Spleen (tissue), 11 donors: ENCODE results near the gene FARP1. TPM values are rescaled to one million over a fixed set of nuclear protein-coding genes. Genes with fewer than 3 reads are reported as not detected.

Source experiments
- DNase-seq: peaks from one replicate; pipeline ENCODE4 v3.0.0-alpha.2; 2020
- H3K27ac ChIP-seq, 8 donors: fragments of 200-600 bp; sonication (generic) in 7 of 8; 1 replicate in 4 of 8; 2 replicates in 4 of 8; pipeline versions ENCODE4 v1.5.0 to v1.8.0; 2016 to 2021; ENCODE audit warnings: inconsistent platforms in 4 of 8, mild to moderate bottlenecking in 4 of 8, moderate library complexity in 1 of 8
- H3K27me3 ChIP-seq, 7 donors: fragments of 200-600 bp; sonication (generic) in 6 of 7; replicated peaks in 1 of 7; 1 replicate in 4 of 7; 2 replicates in 3 of 7; pipeline versions ENCODE4 v1.5.0 to v1.8.0; 2016 to 2021; ENCODE audit warnings: inconsistent platforms in 3 of 7, mild to moderate bottlenecking in 1 of 7
- H3K36me3 ChIP-seq, 6 donors: fragments of 200-600 bp; sonication (generic) in 5 of 6; 1 replicate in 4 of 6; 2 replicates in 2 of 6; pipeline versions ENCODE4 v1.5.0 to v1.8.0; 2016 to 2021; ENCODE audit warnings: inconsistent platforms in 2 of 6
- H3K4me1 ChIP-seq, 6 donors: fragments of 200-600 bp; sonication (generic) in 5 of 6; 1 replicate in 3 of 6; 2 replicates in 3 of 6; pipeline versions ENCODE4 v1.5.0 to v1.8.0; 2016 to 2021; ENCODE audit warnings: inconsistent platforms in 3 of 6
- H3K4me3 ChIP-seq, 8 donors: fragments of 200-600 bp; sonication (generic) in 7 of 8; 1 replicate in 4 of 8; 2 replicates in 4 of 8; pipeline versions ENCODE4 v1.5.0 to v1.8.0; 2016 to 2021; ENCODE audit warnings: inconsistent platforms in 4 of 8, mild to moderate bottlenecking in 4 of 8, moderate library complexity in 2 of 8
- H3K9me3 ChIP-seq, 8 donors: fragments of 200-600 bp; sonication (generic) in 7 of 8; 1 replicate in 4 of 8; 2 replicates in 4 of 8; pipeline versions ENCODE4 v1.5.0 to v1.8.0; 2016 to 2021; ENCODE audit warnings: inconsistent platforms in 4 of 8
- CTCF ChIP-seq, 11 experiments: fragments of 200-600 bp in 7 of 11; fragments of 450-650 bp in 4 of 11; sonication (generic) in 4 of 11; IDR thresholded peaks in 8 of 11; conservative IDR thresholded peaks in 3 of 11; 1 replicate in 7 of 11; 2 replicates in 4 of 11; pipeline versions ENCODE4 v1.4.0 to v1.8.0; 2016 to 2021; ENCODE audit warnings: antibody characterized with exemption in 11 of 11, inconsistent platforms in 4 of 11, mild to moderate bottlenecking in 1 of 11
- POLR2A ChIP-seq, 3 donors: fragments of 450-650 bp; IDR thresholded peaks; one replicate each; pipeline ENCODE4 v1.5.1; 2017; ENCODE audit warnings: antibody characterized with exemption in 3 of 3, mild to moderate bottlenecking in 1 of 3
- POLR2AphosphoS5 ChIP-seq, 3 donors: sonication (generic); formaldehyde crosslinking; IDR thresholded peaks; one replicate each; pipeline ENCODE4 v1.5.1; 2017; ENCODE audit warnings: antibody characterized with exemption in 3 of 3
- WGBS, 5 donors: extraction: QIAGEN DNeasy Blood & Tissue Kit in 3 of 5; methylation state at CpG; one replicate each; pipeline versions ENCODE4 v1.1.5 to v1.1.7; 2013 to 2018; 5-methylcytosine and 5-hydroxymethylcytosine counted together
- intact Hi-C: fragments of 100-400 bp; cut with DNase I; formaldehyde crosslinking; loops from one replicate; pipeline ENCODE4 v1.15.0; 2023; ENCODE audit warnings: low total_unique reads
- polyA plus RNA-seq, 3 donors: library from polyadenylated mRNA; stranded (reverse); fragments of 200-250 nt; gene quantifications; one replicate each; pipeline ENCODE4 v1.2.1, GENCODE V29; 2013
- total RNA-seq, 7 donors: library from RNA; depleted of rRNA in 3 of 7; stranded (reverse); fragments of >200 nt in 3 of 7; fragmentation: NEBNext Ultra II Directional in 4 of 7; extraction: Animal tissue kit (Norgen Biotek cat#: 25700) in 4 of 7; gene quantifications; one replicate each; pipeline versions ENCODE4 v1.1.0 to v1.2.1, GENCODE V29; 2016 to 2021
- donor health status: healthy with polysubstance abuse.
- donor health status: DM: no; HTN: no; CAD: no; lungs with moderate emphysema.
- donor health status: DM: no; HTN: no; CAD: no.
- donor health status: Bipolar disorder and iron deficiency.
- donor health status: healthy.
- donor health status: DM: no; HTN: no; CAD: no.
- donor health status: DM: yes; HTN: yes; CAD: no.

FARP1 gene
- total and polyA plus RNA-seq, 10 donors = 3.7 to 60.9 (median 33.0) TPM

- H3K27me3 ChIP-seq = no peaks in the 10 kb centered on the region
- H3K4me3 ChIP-seq = no peak overlapping the region
- TF ChIP-seq POLR2A (IDR thresholded peaks at IDR 0.05) (no peak), CTCF (IDR thresholded peaks at IDR 0.05 in 8 of 11, conservative IDR thresholded peaks at IDR 0.05 in 3 of 11) (no peak), POLR2AphosphoS5 (IDR thresholded peaks at IDR 0.05) (no peak)
- H3K4me1 ChIP-seq = peaks cover 0 to 14% (median 0%) of the 10 kb centered on the region in 6 donors
- DNase-seq = no peak
- H3K27ac ChIP-seq = no peak overlapping the region
- no peaks in the 10 kb centered on the region for H3K36me3 ChIP-seq
- H3K9me3 ChIP-seq = peaks cover 0 to 2% (median under 1%) of the 10 kb centered on the region in 8 donors
- intact Hi-C loops = no loop called here
- WGBS, 5 donors = 88 to 97% (median 90%) methylated on average over 6 of the region's 6 CpGs
Observed at GRCh38 chr13:98236197-98236596, 93.3 kb downstream of the FARP1 start.

- no peak for DNase-seq
- H3K9me3 ChIP-seq = no peaks in the 10 kb centered on the region
- H3K36me3 ChIP-seq = no peaks in the 10 kb centered on the region
- TF ChIP-seq CTCF (IDR thresholded peaks at IDR 0.05 in 8 of 11, conservative IDR thresholded peaks at IDR 0.05 in 3 of 11) = no peak
- no peak for TF ChIP-seq POLR2AphosphoS5 (IDR thresholded peaks at IDR 0.05)
- no peak for TF ChIP-seq POLR2A (IDR thresholded peaks at IDR 0.05)
- H3K27me3 ChIP-seq = no peaks in the 10 kb centered on the region
- peaks cover 0 to 14% (median 0%) of the 10 kb centered on the region in 6 donors for H3K4me1 ChIP-seq
- H3K4me3 ChIP-seq = no peak overlapping the region
- no peak overlapping the region for H3K27ac ChIP-seq
- intact Hi-C loops = no loop called here
- WGBS, 5 donors = 82 to 90% (median 88%) methylated on average over 8 of the region's 8 CpGs
Observed at GRCh38 chr13:98237331-98237730, 94.4 kb downstream of the FARP1 start.

- no peak overlapping the region for H3K4me3 ChIP-seq
- H3K27me3 ChIP-seq = no peaks in the 10 kb centered on the region
- DNase-seq = no peak
- TF ChIP-seq POLR2AphosphoS5 (IDR thresholded peaks at IDR 0.05) = no peak
- no peak for TF ChIP-seq POLR2A (IDR thresholded peaks at IDR 0.05)
- no peak for TF ChIP-seq CTCF (IDR thresholded peaks at IDR 0.05 in 8 of 11, conservative IDR thresholded peaks at IDR 0.05 in 3 of 11)
- no peaks in the 10 kb centered on the region for H3K36me3 ChIP-seq
- peaks cover 0 to 14% (median 0%) of the 10 kb centered on the region in 6 donors for H3K4me1 ChIP-seq
- peak overlapping the region in 3 of 8 donors; percentile 2 to 22 (median 13) for H3K27ac ChIP-seq
- intact Hi-C loops = no loop called here
- WGBS, 5 donors = 83 to 90% (median 86%) methylated on average over 11 to 14 of the region's 14 CpGs
- H3K9me3 ChIP-seq = no peaks in the 10 kb centered on the region
Observed at GRCh38 chr13:98239162-98240076, 96.5 kb downstream of the FARP1 start.

GRCh38 chr13:98240135-98240534 is 97.2 kb downstream of the FARP1 start:
- TF ChIP-seq POLR2AphosphoS5 (IDR thresholded peaks at IDR 0.05) = peak in 1 of 3 donors; percentile 60
- no peak for TF ChIP-seq CTCF (IDR thresholded peaks at IDR 0.05 in 8 of 11, conservative IDR thresholded peaks at IDR 0.05 in 3 of 11)
- no peak for TF ChIP-seq POLR2A (IDR thresholded peaks at IDR 0.05)
- Histone ChIP-seq H3K27me3 (no peaks in the 10 kb centered on the region), H3K36me3 (no peaks in the 10 kb centered on the region), H3K9me3 (no peaks in the 10 kb centered on the region), H3K27ac (peak overlapping the region in 3 of 8 donors; percentile 2 to 22 (median 13)), H3K4me3 (no peak overlapping the region), H3K4me1 (peaks cover 0 to 14% (median 0%) of the 10 kb centered on the region in 6 donors)
- intact Hi-C loops = no loop called here
- DNase-seq = no peak
- 68 to 78% (median 70%) methylated on average over 12 of the region's 12 CpGs for WGBS, 5 donors
